Keratinocyte (primary cell): ENCODE results near the gene SLC35A2.

Source experiments
- CTCF ChIP-seq, 3 experiments: IDR thresholded peaks in 1 of 3; conservative IDR thresholded peaks in 1 of 3; optimal IDR thresholded peaks in 1 of 3; 2 replicates in 2 of 3; 3 replicates in 1 of 3; pipeline versions ENCODE3 to v1.5.1; 2011; ENCODE audit warnings: low read length in 3 of 3, mild to moderate bottlenecking in 3 of 3, moderate library complexity in 2 of 3, control low read depth in 1 of 3, inconsistent platforms in 1 of 3; ENCODE audit not compliant: insufficient read depth in 2 of 3; ENCODE audit errors: extremely low read depth in 1 of 3
- EZH2 ChIP-seq: IDR thresholded peaks from one replicate; pipeline ENCODE4 v1.6.1; 2012; ENCODE audit warnings: inconsistent platforms, mild to moderate bottlenecking, low read length, moderate library complexity

GRCh38 chrX:48896611-48897011 is 14.8 kb downstream of the SLC35A2 start:
- TF ChIP-seq EZH2: no peak
- TF ChIP-seq CTCF (optimal IDR thresholded peaks at IDR 0.05 in 1 of 3, IDR thresholded peaks at IDR 0.05 in 1 of 3, conservative IDR thresholded peaks at IDR 0.05 in 1 of 3; ENCODE audit: extremely low read depth in 1 of 3, insufficient read depth in 2 of 3, low read length in 3 of 3): no peak
